Effector memory CD4-positive, alpha-beta T cell (primary cell): ENCODE data around the gene CYP27B1.

ENCODE experiments used
- DNase-seq, 3 donors: peaks; one replicate each; pipeline ENCODE4 v3.0.0-alpha.2; 2020
- H3K27ac ChIP-seq: 2 replicates; pipeline ENCODE4 v1.7.0; 2013; ENCODE audit warnings: mild to moderate bottlenecking, low read length, moderate library complexity; ENCODE audit not compliant: insufficient read depth, poor library complexity, severe bottlenecking
- H3K27me3 ChIP-seq: replicated peaks from 2 replicates; pipeline ENCODE4 v1.7.0; 2013; ENCODE audit warnings: mild to moderate bottlenecking, low read length; ENCODE audit not compliant: insufficient read depth, control insufficient read depth, poor library complexity, severe bottlenecking
- H3K36me3 ChIP-seq: 2 replicates; pipeline ENCODE4 v1.7.0; 2013; ENCODE audit warnings: mild to moderate bottlenecking, low read length, moderate library complexity; ENCODE audit not compliant: control insufficient read depth, insufficient read depth
- H3K4me1 ChIP-seq: 2 replicates; pipeline ENCODE4 v1.7.0; 2013; ENCODE audit warnings: low read length, mild to moderate bottlenecking; ENCODE audit not compliant: control insufficient read depth, insufficient read depth, poor library complexity, severe bottlenecking
- H3K4me3 ChIP-seq: 2 replicates; pipeline ENCODE4 v1.7.0; 2013; ENCODE audit warnings: low read length, low read depth, mild to moderate bottlenecking; ENCODE audit not compliant: insufficient read depth, poor library complexity, severe bottlenecking
- H3K9me3 ChIP-seq: 2 replicates; pipeline ENCODE4 v1.7.0; 2013; ENCODE audit warnings: mild to moderate bottlenecking, low read length, moderate library complexity; ENCODE audit not compliant: control insufficient read depth

Gene CYP27B1

DNA sequence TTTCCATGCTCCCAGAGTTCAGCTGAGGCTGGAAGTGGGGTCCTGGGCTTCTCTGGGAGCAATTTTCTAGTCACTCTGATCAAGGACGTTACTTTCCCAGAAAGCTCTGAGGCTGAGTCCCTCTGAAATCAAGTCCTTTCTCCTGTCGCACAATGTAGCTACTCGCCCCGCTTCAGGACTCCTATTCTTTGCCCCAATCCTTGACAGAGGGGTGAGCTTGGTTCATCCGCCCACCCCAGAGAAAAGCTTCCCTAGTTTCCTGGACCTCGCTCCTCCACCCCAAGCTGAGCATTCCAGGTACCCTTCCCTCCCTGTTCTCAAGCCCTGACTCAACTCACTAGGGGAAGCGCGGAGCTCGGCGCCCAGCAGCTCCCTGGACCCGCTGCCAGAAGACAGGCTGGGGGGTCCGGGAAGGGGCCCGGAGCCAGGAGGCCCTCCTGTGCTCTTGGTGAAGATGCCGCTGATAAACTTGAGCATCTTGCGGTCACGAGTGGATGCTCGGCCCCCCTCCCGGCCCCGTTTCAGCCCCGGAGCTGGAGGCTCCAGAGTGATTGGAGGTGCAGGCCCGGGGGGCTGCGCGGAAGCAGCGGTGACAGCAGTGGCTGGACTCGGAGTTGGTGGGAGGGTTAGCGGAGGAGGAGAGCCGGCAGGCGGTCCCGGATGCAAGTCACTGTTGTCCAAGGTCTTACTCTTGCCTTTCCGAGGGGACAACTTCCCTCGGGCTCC lies 30.0 kb downstream of the CYP27B1 start:
- Histone ChIP-seq H3K27me3 (no peaks in the 10 kb centered on the region), H3K9me3 (no peaks in the 10 kb centered on the region), H3K36me3 (peaks cover 71% of the 10 kb centered on the region), H3K4me1 (peaks cover 31% of the 10 kb centered on the region), H3K4me3 (no peak overlapping the region), H3K27ac (no peak overlapping the region)
- no peak for DNase-seq

DNA sequence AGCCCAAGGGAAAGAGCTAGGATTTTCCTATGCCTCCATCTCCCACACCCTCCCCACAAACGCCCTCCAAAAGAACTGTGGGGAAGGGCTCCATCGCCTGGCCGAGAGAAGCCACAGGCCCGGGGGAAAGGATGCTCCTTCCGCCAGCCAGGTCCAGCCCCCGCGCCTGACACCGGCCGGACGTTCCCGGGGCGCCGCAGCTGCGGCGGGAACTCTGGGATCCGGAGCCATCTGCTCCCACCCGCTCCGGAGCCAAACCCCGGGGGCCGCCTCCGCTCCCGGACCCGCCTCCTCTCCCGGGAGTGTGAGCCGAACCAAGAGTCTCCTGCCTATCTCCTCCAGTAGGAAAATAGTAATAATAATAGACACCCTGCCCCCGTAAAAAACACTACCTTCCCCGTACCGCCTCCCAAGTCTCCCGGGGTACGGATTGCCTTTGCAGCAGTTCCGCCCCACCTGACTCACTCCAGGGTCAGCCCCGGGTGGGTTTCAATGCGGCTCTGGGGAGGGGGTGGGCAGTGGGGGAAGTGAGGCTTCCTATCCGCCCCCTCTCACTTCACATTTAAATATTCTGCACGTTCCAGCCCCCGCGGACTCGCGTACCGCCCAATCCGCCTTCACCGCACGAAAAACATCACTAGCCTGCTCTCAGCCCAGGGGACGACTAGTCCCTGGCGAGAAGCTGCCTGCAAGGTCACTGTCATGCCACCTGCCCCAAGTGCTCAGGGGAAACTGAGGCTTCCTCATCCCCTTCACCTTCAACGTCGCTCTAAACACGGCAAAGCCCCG lies 30.7 kb downstream of the CYP27B1 start:
- no peak overlapping the region for H3K4me3 ChIP-seq
- H3K27ac ChIP-seq, result no peak overlapping the region
- H3K4me1 ChIP-seq, result peaks cover 26% of the 10 kb centered on the region
- no peaks in the 10 kb centered on the region for H3K27me3 ChIP-seq
- H3K9me3 ChIP-seq, result no peaks in the 10 kb centered on the region
- DNase-seq, result no peak
- peaks cover 78% of the 10 kb centered on the region for H3K36me3 ChIP-seq

DNA sequence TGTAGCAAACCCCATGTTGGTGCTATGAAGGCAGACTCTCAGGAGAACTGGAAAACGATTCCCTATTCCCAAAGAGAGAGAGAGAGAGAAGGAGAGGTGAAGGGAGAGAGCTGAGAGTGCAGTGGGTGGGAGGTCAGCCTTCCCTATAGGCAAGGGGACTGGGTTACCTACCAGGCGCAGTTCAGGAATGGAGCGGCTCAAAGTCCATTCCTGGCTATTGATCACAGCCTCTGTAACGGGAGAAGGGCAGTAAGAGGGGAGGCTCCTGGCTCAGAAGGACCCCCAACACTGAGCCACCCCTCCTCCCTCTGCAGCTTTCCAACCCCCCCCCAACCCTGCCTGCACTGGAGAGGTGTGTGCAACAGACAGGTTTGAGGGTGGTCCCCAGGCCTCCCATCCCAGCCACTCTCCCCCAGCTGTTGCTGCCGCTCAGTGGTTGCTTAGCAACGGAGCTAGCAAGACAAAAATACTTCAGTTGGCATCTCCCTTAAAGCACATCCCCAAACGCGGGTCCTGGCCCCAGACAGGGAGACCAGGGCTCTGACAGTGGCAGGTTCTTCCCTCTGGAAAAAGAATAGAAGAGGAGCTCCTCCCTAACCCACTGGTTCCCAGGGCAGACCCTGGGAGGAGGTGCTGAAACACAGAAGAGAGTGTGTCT lies 31.6 kb downstream of the CYP27B1 start:
- H3K36me3 ChIP-seq, result peaks cover 86% of the 10 kb centered on the region
- peaks cover 19% of the 10 kb centered on the region for H3K4me1 ChIP-seq
- H3K4me3 ChIP-seq, result no peak overlapping the region

DNA sequence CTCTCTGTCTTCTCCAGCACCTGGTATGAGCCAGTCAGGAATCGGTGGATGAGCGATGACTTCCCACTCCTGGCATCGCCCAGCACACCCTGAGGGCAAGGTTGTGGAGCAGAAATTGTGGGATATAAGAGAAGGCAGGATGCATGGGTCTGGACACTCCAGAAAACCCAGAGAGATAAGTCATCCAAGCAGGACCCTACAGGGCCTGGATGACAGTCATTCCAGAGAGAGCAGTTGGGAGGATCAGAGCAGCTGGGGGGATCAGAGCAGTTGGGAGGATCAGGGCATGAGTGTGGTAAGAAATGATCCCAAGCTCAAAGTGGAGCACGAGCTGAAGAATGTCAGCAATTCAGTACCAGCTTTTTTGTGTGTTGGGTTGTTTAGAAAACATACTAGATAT lies 32.3 kb downstream of the CYP27B1 start:
- Histone ChIP-seq H3K27ac (no peak overlapping the region), H3K9me3 (no peaks in the 10 kb centered on the region), H3K36me3 (peaks cover 86% of the 10 kb centered on the region), H3K4me3 (no peak overlapping the region), H3K27me3 (no peaks in the 10 kb centered on the region), H3K4me1 (peaks cover 11% of the 10 kb centered on the region)
- no peak for DNase-seq

More for the DNA sequence above, 31.6 kb downstream of the CYP27B1 start:
- no peaks in the 10 kb centered on the region for H3K27me3 ChIP-seq
- H3K9me3 ChIP-seq, result no peaks in the 10 kb centered on the region
- no peak for DNase-seq
- no peak overlapping the region for H3K27ac ChIP-seq

DNA sequence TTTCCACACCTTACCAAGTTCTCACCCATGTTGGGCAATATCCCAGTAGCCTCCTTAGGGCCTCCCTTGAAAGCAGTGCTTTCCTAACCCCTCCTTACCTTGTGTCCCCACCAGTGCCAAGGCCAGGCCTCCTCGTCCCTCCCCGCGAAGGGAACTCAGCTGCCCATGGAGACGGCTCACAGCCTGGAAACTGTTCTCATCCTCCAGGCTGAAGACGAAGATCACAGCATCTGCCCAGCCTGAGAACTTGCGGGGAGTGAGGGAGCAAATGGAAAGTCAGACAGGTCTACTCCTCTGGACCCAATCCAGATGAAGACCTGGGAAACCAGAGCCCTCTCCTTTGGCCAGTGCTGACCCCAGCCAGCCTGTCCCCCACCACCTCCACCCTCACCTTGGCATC lies 33.0 kb downstream of the CYP27B1 start:
- Histone ChIP-seq H3K4me3 (no peak overlapping the region), H3K36me3 (peaks cover 87% of the 10 kb centered on the region), H3K27ac (no peak overlapping the region), H3K4me1 (peaks cover 5% of the 10 kb centered on the region), H3K9me3 (no peaks in the 10 kb centered on the region), H3K27me3 (no peaks in the 10 kb centered on the region)
- DNase-seq, result no peak

DNA sequence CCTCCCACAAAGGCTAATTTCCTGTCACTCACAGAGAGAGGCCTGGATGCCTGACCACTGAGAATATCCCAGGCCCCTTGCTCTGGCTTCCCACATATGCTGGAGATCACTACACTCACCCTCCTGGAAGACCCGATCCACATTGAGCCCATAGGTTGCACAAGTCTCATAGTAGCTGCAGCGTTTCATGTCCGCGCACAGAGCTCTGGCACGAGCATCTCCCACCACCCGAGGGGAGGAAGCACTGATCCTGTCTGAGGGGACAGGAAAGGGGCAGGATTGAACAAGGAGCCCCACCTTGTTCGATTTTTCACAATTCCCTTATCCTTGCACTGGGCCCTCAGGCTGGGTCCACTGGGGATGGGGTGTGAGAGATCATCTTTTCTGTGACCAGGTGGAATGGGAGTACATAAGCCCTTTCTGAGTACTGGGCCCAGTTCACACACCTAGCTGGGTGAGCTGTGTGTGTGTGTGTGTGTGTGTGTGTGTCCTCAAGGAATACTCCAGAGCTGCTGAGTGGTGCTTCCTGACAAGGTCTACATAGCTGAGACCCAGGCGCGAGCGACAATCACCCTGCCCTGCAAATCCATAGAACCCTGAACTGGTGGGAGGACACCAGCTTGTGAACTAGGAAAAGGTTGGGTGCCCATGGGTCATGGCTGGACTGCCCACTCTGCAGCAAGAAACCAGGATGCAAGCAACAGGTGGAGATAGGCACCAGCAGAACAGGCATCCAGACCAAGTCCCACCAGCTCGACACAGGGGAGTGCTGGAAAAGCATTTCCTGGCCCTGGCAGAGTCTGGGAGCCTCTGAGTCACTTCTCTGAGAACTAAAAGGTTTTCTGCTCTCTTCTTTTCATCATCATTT lies 33.9 kb downstream of the CYP27B1 start:
- no peak for DNase-seq
- H3K27me3 ChIP-seq, result no peaks in the 10 kb centered on the region
- H3K4me3 ChIP-seq, result no peak overlapping the region
- H3K4me1 ChIP-seq, result no peaks in the 10 kb centered on the region
- H3K27ac ChIP-seq, result no peak overlapping the region
- peaks cover 95% of the 10 kb centered on the region for H3K36me3 ChIP-seq
- H3K9me3 ChIP-seq, result no peaks in the 10 kb centered on the region

DNA sequence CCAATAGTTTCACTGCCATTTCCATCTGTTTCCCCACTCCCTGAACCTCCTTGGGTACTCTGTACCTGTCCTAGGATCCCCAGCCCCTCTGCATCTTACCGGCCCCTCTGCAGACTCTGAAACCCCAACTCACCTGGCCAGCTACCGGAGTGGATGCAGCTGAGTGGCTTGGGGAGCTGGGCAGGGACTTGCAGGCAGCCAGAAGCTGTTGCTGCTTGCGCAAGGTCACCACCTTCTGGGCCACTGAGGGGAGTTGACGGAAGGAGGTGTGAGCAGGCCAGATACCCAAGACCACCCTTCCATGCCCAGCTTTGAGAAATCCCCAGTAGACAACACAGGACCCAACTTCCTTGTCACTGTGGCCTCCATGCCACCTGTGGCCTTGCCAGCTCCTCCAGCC lies 34.6 kb downstream of the CYP27B1 start:
- Histone ChIP-seq H3K36me3 (peaks cover 96% of the 10 kb centered on the region), H3K27ac (no peak overlapping the region), H3K4me1 (no peaks in the 10 kb centered on the region), H3K4me3 (no peak overlapping the region), H3K9me3 (no peaks in the 10 kb centered on the region), H3K27me3 (no peaks in the 10 kb centered on the region)
- DNase-seq, result no peak

DNA sequence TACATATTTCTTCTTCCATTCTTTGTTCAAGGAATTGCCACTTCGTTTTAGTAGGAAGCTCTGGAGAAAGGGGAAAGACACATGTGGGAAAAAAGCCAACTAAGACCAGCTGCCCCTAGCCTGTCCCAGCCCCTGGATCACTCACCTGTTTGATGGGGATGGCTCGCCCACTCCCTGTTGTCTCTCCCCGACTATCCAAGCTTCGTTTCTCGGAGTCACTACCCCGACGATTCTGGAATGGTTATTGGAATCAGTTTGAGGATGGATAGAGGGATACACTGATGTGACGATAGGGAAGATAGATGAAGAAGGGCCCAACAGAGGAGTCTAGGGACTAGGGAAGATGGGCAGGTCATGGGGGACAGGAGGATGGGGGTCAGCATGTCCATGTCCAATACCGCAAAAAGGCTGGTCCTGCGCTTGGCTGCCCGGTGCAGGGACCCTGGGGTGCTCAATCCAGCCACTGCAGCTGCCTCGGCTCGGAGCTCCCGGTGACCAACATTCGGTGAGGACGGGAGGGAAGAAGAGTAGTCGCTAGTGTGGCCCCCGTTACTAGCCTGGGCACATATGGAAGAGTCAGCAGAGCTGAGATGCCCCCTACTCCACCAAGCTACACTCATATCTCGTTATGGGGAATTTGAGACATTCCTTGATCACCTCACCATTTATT lies 35.3 kb downstream of the CYP27B1 start:
- Histone ChIP-seq H3K9me3 (no peaks in the 10 kb centered on the region), H3K4me3 (no peak overlapping the region), H3K27ac (no peak overlapping the region), H3K36me3 (peaks cover 96% of the 10 kb centered on the region), H3K4me1 (no peaks in the 10 kb centered on the region), H3K27me3 (no peaks in the 10 kb centered on the region)
- DNase-seq, result no peak

DNA sequence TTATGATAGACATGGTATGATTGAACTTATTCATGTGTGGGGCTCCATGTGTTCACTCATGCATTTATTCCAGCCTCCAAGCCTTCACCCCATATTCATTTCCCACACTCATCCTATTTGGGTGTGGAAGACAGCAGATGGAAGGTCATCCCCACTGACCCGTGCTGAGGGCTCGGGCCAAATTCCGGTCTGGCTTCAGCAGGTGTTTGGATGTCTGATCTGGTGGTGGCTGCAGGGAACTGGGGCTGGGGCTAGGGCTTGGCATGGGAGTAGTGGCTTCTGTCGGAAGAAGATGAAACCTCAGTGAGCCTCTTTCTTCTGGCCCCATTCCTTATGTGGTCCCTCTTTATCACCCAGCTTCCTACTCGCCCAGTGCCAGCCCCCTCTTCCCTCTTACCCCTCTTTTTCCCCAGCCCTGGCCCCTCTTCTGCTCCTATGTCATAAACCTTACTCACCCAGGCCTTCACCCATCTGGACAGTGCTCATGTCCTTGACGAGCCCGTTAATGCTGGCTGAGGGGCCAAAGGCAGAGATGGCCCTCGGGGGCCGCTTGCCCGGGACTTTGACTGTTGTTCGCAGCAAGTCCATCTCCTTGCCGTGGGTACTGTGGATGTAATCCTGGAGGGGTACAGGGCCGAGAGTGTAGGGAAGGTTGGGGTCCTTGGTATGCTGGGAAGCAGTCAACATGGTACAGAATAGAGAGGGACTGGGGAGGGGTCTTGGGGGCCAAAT lies 36.4 kb downstream of the CYP27B1 start:
- Histone ChIP-seq H3K27me3 (no peaks in the 10 kb centered on the region), H3K4me1 (no peaks in the 10 kb centered on the region), H3K36me3 (peaks cover 93% of the 10 kb centered on the region)

More for the DNA sequence above, 36.4 kb downstream of the CYP27B1 start:
- DNase-seq, result no peak
- no peak overlapping the region for H3K4me3 ChIP-seq
- no peaks in the 10 kb centered on the region for H3K9me3 ChIP-seq
- H3K27ac ChIP-seq, result no peak overlapping the region
